Heart right ventricle (tissue), 16 donors: ENCODE data around the gene ZNF831. TPM values are rescaled to one million over a fixed set of nuclear protein-coding genes. Genes with fewer than 3 reads are reported as not detected.

Experiments used
- ATAC-seq, 8 donors: fragments of 200-7000 bp; cut with Tn5 transposase; one replicate each; pipeline ENCODE4 v1.9.1; 2020; ENCODE audit warnings: mild to moderate bottlenecking in 8 of 8, moderate library complexity in 8 of 8, moderate number of reproducible peaks in 1 of 8
- DNase-seq, 2 donors: peaks; one replicate each; pipeline ENCODE4 v3.0.0-alpha.2; 2020
- H3K27ac ChIP-seq, 10 donors: fragments of 200-600 bp; sonication (generic) in 2 of 10; one replicate each; pipeline versions ENCODE4 v1.5.0 to v1.8.0; 2020 to 2022; ENCODE audit warnings: mild to moderate bottlenecking in 3 of 10
- H3K27me3 ChIP-seq, 7 donors: fragments of 200-600 bp; one replicate each; pipeline ENCODE4 v1.8.0; 2021 to 2022; ENCODE audit warnings: mild to moderate bottlenecking in 2 of 7
- H3K36me3 ChIP-seq, 9 donors: fragments of 200-600 bp; sonication (generic) in 1 of 9; one replicate each; pipeline versions ENCODE4 v1.5.0 to v1.8.0; 2020 to 2022; ENCODE audit warnings: mild to moderate bottlenecking in 2 of 9
- H3K4me1 ChIP-seq, 9 donors: fragments of 200-600 bp; sonication (generic) in 1 of 9; one replicate each; pipeline versions ENCODE4 v1.5.0 to v1.8.0; 2020 to 2022; ENCODE audit warnings: mild to moderate bottlenecking in 4 of 9
- H3K4me3 ChIP-seq, 10 donors: fragments of 200-600 bp; sonication (generic) in 2 of 10; one replicate each; pipeline versions ENCODE4 v1.5.0 to v1.8.0; 2020 to 2022; ENCODE audit warnings: mild to moderate bottlenecking in 7 of 10, moderate library complexity in 2 of 10
- H3K9me3 ChIP-seq, 11 donors: fragments of 200-600 bp in 10 of 11; sonication (generic) in 2 of 11; one replicate each; pipeline versions ENCODE4 v1.5.0 to v1.8.0; 2013 to 2022; ENCODE audit warnings: mild to moderate bottlenecking in 2 of 11, control low read depth in 1 of 11, moderate library complexity in 1 of 11
- CTCF ChIP-seq, 9 donors: fragments of 200-600 bp; sonication (generic) in 2 of 9; IDR thresholded peaks; one replicate each; pipeline versions ENCODE4 v1.5.0 to v1.8.0; 2021 to 2022; ENCODE audit warnings: antibody characterized with exemption in 9 of 9, mild to moderate bottlenecking in 5 of 9, moderate library complexity in 1 of 9
- WGBS, 2 donors: extraction: QIAGEN DNeasy Blood & Tissue Kit; methylation state at CpG; one replicate each; pipeline ENCODE4 v1.1.7; 2013; ENCODE audit warnings: inconsistent platforms in 1 of 2; 5-methylcytosine and 5-hydroxymethylcytosine counted together
- intact Hi-C, 10 donors: fragments of 100-400 bp; cut with DNase I; formaldehyde crosslinking; loops; one replicate each; pipeline versions ENCODE4 v1.11.1 to v1.14.2; 2022
- polyA plus RNA-seq, 2 donors: library from polyadenylated mRNA; stranded (reverse); fragments of 200-250 nt; gene quantifications; one replicate each; pipeline ENCODE4 v1.2.3, GENCODE V29; 2013
- total RNA-seq, 10 donors: library from RNA; stranded (reverse); fragmentation: NEBNext Ultra II Directional in 3 of 10; extraction: Animal tissue kit (Norgen Biotek cat#: 25700) in 3 of 10; gene quantifications; one replicate each; pipeline versions ENCODE4 v1.2.1 to v1.2.4, GENCODE V29; 2021 to 2023
- donor health status: Arrhythmogenic right ventricular cardiomyopathy.
- donor health status: ischemic (EF 13 %, LVEDD 7.1; RV severe dilation, severe dysfunction).
- donor health status: healthy with polysubstance abuse.
- donor health status: DM: no; HTN: yes; CAD: no.
- donor health status: DM: no; HTN: no; CAD: no.
- donor health status: ischemic (EF 25% LVEDD 6.9; RV normal size, moderate dysfunction).
- donor health status: ischemic (EF 25% LVEDD 5.7; RV mildly dilated, moderate dysfunction).
- donor health status: healthy.
- donor health status: DM: yes; HTN: yes; CAD: no.
- donor health status: Ischemic cardiomyopathy.
- donor health status: ischemic (EF 35%, LVEDD 5.7; RV mildly dilated, moderate dysfunction).
- donor health status: nonischemic (EF 11% LVEDD 7.7; RV severe dilation, severe dysfunction).
- donor health status: DM: yes; HTN: yes; CAD: no.
- donor health status: PGD.
- donor health status: ischemic (EF 29% LVEDD 5.4; RV normal size, mild dysfunction).
- donor health status: nonischemic (EF 23%, LVEDD 6.1; RV moderate dilation, normal function).

ZNF831 gene
- total and polyA plus RNA-seq, 12 donors: 0.01 to 0.72 (median 0.11) TPM; not detected in 1

GRCh38 chr20:59268870-59269269 lies 105.2 kb downstream of the ZNF831 start:
- WGBS, 2 donors: 26 to 29% methylated on average over 3 of the region's 3 CpGs
- peaks cover 0 to 91% (median 52%) of the 10 kb centered on the region in 7 donors for H3K27me3 ChIP-seq
- H3K27ac ChIP-seq: no peak overlapping the region
- no peaks in the 10 kb centered on the region for H3K36me3 ChIP-seq
- H3K4me1 ChIP-seq: no peaks in the 10 kb centered on the region
- intact Hi-C loops: no loop called here
- no peak overlapping the region for H3K4me3 ChIP-seq
- no peaks in the 10 kb centered on the region for H3K9me3 ChIP-seq
- TF ChIP-seq CTCF (IDR thresholded peaks at IDR 0.05): no peak
- ATAC-seq: no peak
- no peak for DNase-seq

GRCh38 chr20:59269411-59270025 lies 105.9 kb downstream of the ZNF831 start:
- Histone ChIP-seq H3K9me3 (no peaks in the 10 kb centered on the region), H3K4me3 (no peak overlapping the region), H3K4me1 (no peaks in the 10 kb centered on the region), H3K27me3 (peaks cover 0 to 96% (median 52%) of the 10 kb centered on the region in 7 donors), H3K27ac (no peak overlapping the region), H3K36me3 (no peaks in the 10 kb centered on the region)
- intact Hi-C loops: loop anchor here in 1 of 10 donors (5.0 kb wide), 1 partner anchor 53 kb away; no protein-coding TSS in a partner anchor
- DNase-seq (no peak), ATAC-seq (no peak)
- 27 to 32% methylated on average over 4 of the region's 4 CpGs for WGBS, 2 donors
- TF ChIP-seq CTCF (IDR thresholded peaks at IDR 0.05): no peak

- no peak for ATAC-seq
- TF ChIP-seq CTCF (IDR thresholded peaks at IDR 0.05): no peak
- Histone ChIP-seq H3K27ac (no peak overlapping the region), H3K4me1 (no peaks in the 10 kb centered on the region), H3K4me3 (no peak overlapping the region), H3K9me3 (no peaks in the 10 kb centered on the region), H3K36me3 (no peaks in the 10 kb centered on the region), H3K27me3 (peaks cover 0 to 96% (median 60%) of the 10 kb centered on the region in 7 donors)
- 77 to 97% methylated on average over 3 of the region's 3 CpGs for WGBS, 2 donors
- DNase-seq: no peak
- intact Hi-C loops: loop anchor here in 1 of 10 donors (5.0 kb wide), 1 partner anchor 52 kb away; no protein-coding TSS in a partner anchor
These were observed 106.8 kb downstream of the ZNF831 start for GRCh38 chr20:59270380-59270779.

- H3K4me1 ChIP-seq: no peaks in the 10 kb centered on the region
- no peak for TF ChIP-seq CTCF (IDR thresholded peaks at IDR 0.05)
- intact Hi-C loops: loop anchor here in 1 of 10 donors (5.0 kb wide), 1 partner anchor 48 kb away; no protein-coding TSS in a partner anchor
- DNase-seq (no peak), ATAC-seq (no peak)
- no peak overlapping the region for H3K4me3 ChIP-seq
- peaks cover 0 to 82% (median 53%) of the 10 kb centered on the region in 7 donors for H3K27me3 ChIP-seq
- WGBS, 2 donors: 48 to 61% methylated on average over 11 of the region's 11 CpGs
- H3K36me3 ChIP-seq: no peaks in the 10 kb centered on the region
- H3K27ac ChIP-seq: no peak overlapping the region
- H3K9me3 ChIP-seq: no peaks in the 10 kb centered on the region
These were observed 110.2 kb downstream of the ZNF831 start for GRCh38 chr20:59273739-59274357.
